MM.1S (cell line): ENCODE measurements around the gene DMKN.

Experiments
- DNase-seq: peaks from one replicate; pipeline ENCODE4 v3.0.0-alpha.2; 2015
- H2AFZ ChIP-seq: fragments of 300-600 bp; sonication (generic); 2 replicates; pipeline ENCODE4 v1.6.0; 2016; ENCODE audit warnings: antibody characterized with exemption, low read length
- H3F3A ChIP-seq: fragments of 300-600 bp; sonication (generic); 2 replicates; pipeline ENCODE4 v1.6.1; 2016; ENCODE audit warnings: mild to moderate bottlenecking, antibody characterized with exemption, low read length, moderate library complexity, mixed read lengths; ENCODE audit not compliant: insufficient read depth
- H3K27ac ChIP-seq: fragments of 300-600 bp; sonication (generic); 2 replicates; pipeline ENCODE4 v1.5.1; 2016; ENCODE audit warnings: mild to moderate bottlenecking, low read length
- H3K27me3 ChIP-seq: fragments of 300-600 bp; sonication (generic); replicated peaks from 2 replicates; pipeline ENCODE4 v1.6.0; 2016; ENCODE audit warnings: low read length; ENCODE audit not compliant: insufficient read depth
- H3K36me3 ChIP-seq: fragments of 300-600 bp; sonication (generic); replicated peaks from 2 replicates; pipeline ENCODE4 v1.6.1; 2016; ENCODE audit warnings: mild to moderate bottlenecking, low read length, mixed read lengths; ENCODE audit not compliant: insufficient read depth
- H3K4me1 ChIP-seq: fragments of 300-600 bp; sonication (generic); 2 replicates; pipeline ENCODE4 v1.6.1; 2016; ENCODE audit warnings: low read length, mixed read lengths
- H3K4me2 ChIP-seq: fragments of 300-600 bp; sonication (generic); 2 replicates; pipeline ENCODE4 v1.6.0; 2016; ENCODE audit warnings: low read depth, low read length
- H3K4me3 ChIP-seq: fragments of 300-600 bp; sonication (generic); 2 replicates; pipeline ENCODE4 v1.5.1; 2016; ENCODE audit warnings: low read length, mixed read lengths
- H3K79me2 ChIP-seq: fragments of 300-600 bp; sonication (generic); 2 replicates; pipeline ENCODE4 v1.6.1; 2016; ENCODE audit warnings: mixed run types, low read length, mixed read lengths
- H3K9ac ChIP-seq: fragments of 300-600 bp; sonication (generic); 2 replicates; pipeline ENCODE4 v1.6.1; 2016; ENCODE audit warnings: low read length, mixed read lengths
- H3K9me2 ChIP-seq: fragments of 300-600 bp; sonication (generic); replicated peaks from 2 replicates; pipeline ENCODE4 v1.6.1; 2016; ENCODE audit warnings: mild to moderate bottlenecking, low read length, mixed read lengths; ENCODE audit not compliant: insufficient read depth
- H3K9me3 ChIP-seq: fragments of 300-600 bp; sonication (generic); replicated peaks from 2 replicates; pipeline ENCODE4 v1.6.1; 2016; ENCODE audit warnings: mild to moderate bottlenecking, low read length, mixed read lengths; ENCODE audit not compliant: insufficient read depth
- H4K20me1 ChIP-seq: fragments of 300-600 bp; sonication (generic); 2 replicates; pipeline ENCODE4 v1.6.1; 2016; ENCODE audit warnings: mild to moderate bottlenecking, low read length, moderate library complexity, mixed read lengths; ENCODE audit not compliant: insufficient read depth
- EZH2 ChIP-seq: fragments of 300-600 bp; sonication (generic); optimal IDR thresholded peaks from 2 replicates; pipeline ENCODE3; 2017; ENCODE audit warnings: low read depth, mild to moderate bottlenecking, antibody characterized with exemption, low read length, mixed read lengths
- EZH2phosphoT487 ChIP-seq: fragments of 300-600 bp; sonication (generic); IDR thresholded peaks from 2 replicates; pipeline ENCODE4 v1.6.1; 2018; ENCODE audit warnings: antibody characterized with exemption, low read length
- TF ChIP-seq, protein P1 (sequence below): fragments of 300-600 bp; sonication (generic); IDR thresholded peaks from 2 replicates; pipeline ENCODE4 v1.5.1; 2016; ENCODE audit warnings: antibody characterized with exemption, low read length, mixed read lengths

The DMKN gene

DNA sequence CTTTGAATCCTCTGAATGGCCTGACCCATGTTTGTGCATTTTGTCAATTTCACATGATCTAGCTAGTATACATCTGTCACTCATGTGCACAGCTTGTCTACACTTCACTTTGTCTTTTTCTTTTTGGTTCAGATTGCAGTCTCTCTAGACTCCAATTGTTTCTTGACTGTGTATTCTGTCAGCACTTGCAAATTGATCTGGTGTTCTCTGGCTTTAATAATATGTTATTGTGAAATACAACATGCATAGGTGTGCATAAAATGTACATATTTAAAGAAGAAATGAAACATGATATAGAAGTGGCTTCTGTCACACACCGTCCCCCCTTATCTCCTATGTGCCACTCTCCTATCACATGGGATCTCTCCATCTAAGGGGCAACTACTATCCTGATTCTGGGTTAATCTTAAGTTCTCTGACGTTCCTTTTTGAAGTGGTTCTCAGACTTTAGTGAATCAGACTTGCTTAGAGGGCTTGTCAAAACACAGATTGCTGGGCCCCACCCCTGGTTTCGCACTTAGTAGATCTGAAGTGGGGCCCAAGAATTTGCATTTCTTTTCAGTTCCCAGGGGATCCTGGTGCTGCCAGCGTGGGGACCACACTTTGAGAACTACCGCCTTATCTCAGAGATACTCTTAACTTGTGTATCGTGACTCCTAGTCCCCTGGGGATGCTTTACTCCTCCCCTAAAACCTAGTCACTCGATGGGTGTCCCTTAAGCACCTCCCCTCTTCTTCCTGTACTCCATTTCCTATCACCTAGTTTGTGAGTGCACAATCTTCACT, 29.0 kb downstream of the DMKN start:
- H3K27me3 ChIP-seq: peaks cover 65% of the 10 kb centered on the region
- TF ChIP-seq, protein P1, sequence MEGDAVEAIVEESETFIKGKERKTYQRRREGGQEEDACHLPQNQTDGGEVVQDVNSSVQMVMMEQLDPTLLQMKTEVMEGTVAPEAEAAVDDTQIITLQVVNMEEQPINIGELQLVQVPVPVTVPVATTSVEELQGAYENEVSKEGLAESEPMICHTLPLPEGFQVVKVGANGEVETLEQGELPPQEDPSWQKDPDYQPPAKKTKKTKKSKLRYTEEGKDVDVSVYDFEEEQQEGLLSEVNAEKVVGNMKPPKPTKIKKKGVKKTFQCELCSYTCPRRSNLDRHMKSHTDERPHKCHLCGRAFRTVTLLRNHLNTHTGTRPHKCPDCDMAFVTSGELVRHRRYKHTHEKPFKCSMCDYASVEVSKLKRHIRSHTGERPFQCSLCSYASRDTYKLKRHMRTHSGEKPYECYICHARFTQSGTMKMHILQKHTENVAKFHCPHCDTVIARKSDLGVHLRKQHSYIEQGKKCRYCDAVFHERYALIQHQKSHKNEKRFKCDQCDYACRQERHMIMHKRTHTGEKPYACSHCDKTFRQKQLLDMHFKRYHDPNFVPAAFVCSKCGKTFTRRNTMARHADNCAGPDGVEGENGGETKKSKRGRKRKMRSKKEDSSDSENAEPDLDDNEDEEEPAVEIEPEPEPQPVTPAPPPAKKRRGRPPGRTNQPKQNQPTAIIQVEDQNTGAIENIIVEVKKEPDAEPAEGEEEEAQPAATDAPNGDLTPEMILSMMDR: no peak
- TF ChIP-seq EZH2phosphoT487 (no peak), EZH2 (no peak)
- no peaks in the 10 kb centered on the region for H3K9me3 ChIP-seq
- H3K36me3 ChIP-seq: no peaks in the 10 kb centered on the region
- no peak overlapping the region for H3K9ac ChIP-seq
- H3F3A ChIP-seq: no peaks in the 10 kb centered on the region
- H4K20me1 ChIP-seq: no peaks in the 10 kb centered on the region
- no peaks in the 10 kb centered on the region for H3K9me2 ChIP-seq
- no peak overlapping the region for H2AFZ ChIP-seq
- no peak overlapping the region for H3K4me2 ChIP-seq
- no peak for DNase-seq
- no peaks in the 10 kb centered on the region for H3K4me1 ChIP-seq
- H3K79me2 ChIP-seq: no peaks in the 10 kb centered on the region
- no peak overlapping the region for H3K4me3 ChIP-seq
- no peak overlapping the region for H3K27ac ChIP-seq

GRCh38 chr19:35483089-35483488, 30.4 kb downstream of the DMKN start:
- H4K20me1 ChIP-seq: no peaks in the 10 kb centered on the region
- no peaks in the 10 kb centered on the region for H3K9me3 ChIP-seq
- H3K4me2 ChIP-seq: no peak overlapping the region
- H3K27ac ChIP-seq: no peak overlapping the region
- peaks cover 51% of the 10 kb centered on the region for H3K27me3 ChIP-seq
- H3K4me3 ChIP-seq: no peak overlapping the region
- H3K4me1 ChIP-seq: no peaks in the 10 kb centered on the region
- no peaks in the 10 kb centered on the region for H3K9me2 ChIP-seq
- no peaks in the 10 kb centered on the region for H3F3A ChIP-seq
- H3K79me2 ChIP-seq: no peaks in the 10 kb centered on the region
- no peaks in the 10 kb centered on the region for H3K36me3 ChIP-seq
- TF ChIP-seq, protein P1: no peak
- TF ChIP-seq EZH2: no peak
- no peak for TF ChIP-seq EZH2phosphoT487
- H2AFZ ChIP-seq: no peak overlapping the region
- no peak overlapping the region for H3K9ac ChIP-seq
- no peak for DNase-seq

- no peak for DNase-seq
- Histone ChIP-seq H3F3A (no peaks in the 10 kb centered on the region), H3K9me2 (no peaks in the 10 kb centered on the region), H2AFZ (no peak overlapping the region), H3K4me2 (no peak overlapping the region), H3K4me1 (no peaks in the 10 kb centered on the region), H3K36me3 (no peaks in the 10 kb centered on the region), H3K9ac (no peak overlapping the region), H3K9me3 (no peaks in the 10 kb centered on the region), H3K27ac (no peak overlapping the region), H3K79me2 (no peaks in the 10 kb centered on the region), H4K20me1 (no peaks in the 10 kb centered on the region), H3K27me3 (peaks cover 16% of the 10 kb centered on the region), H3K4me3 (no peak overlapping the region)
- TF ChIP-seq EZH2phosphoT487 (no peak), EZH2 (no peak)
- TF ChIP-seq, protein P1: no peak
Measured at GRCh38 chr19:35478794-35479677, 34.4 kb downstream of the DMKN start.
